GM23338 (cell line): ENCODE data around the gene RELN. TPM values are rescaled to one million over a fixed set of nuclear protein-coding genes. Genes with fewer than 3 reads are reported as not detected.

Source experiments
- ATAC-seq: fragments of 200-7000 bp; cut with Tn5 transposase; 3 replicates; pipeline ENCODE4 v1.9.1; 2020
- DNase-seq: peaks from one replicate; pipeline ENCODE4 v3.0.0-alpha.2; 2015; ENCODE audit warnings: low spot score
- H2AFZ ChIP-seq: fragments of 200-600 bp; sonication (generic); 2 replicates; pipeline ENCODE4 v1.8.0; 2016; ENCODE audit warnings: antibody characterized with exemption, mild to moderate bottlenecking, moderate library complexity
- H3F3A ChIP-seq: fragments of 200-600 bp; sonication (generic); replicated peaks from 2 replicates; pipeline ENCODE4 v1.8.0; 2017; ENCODE audit warnings: antibody characterized with exemption, mixed run types, low read depth
- H3K27ac ChIP-seq: fragments of 200-600 bp; sonication (generic); 2 replicates; pipeline ENCODE4 v1.6.1; 2016; ENCODE audit warnings: low read depth
- H3K27me3 ChIP-seq: fragments of 200-600 bp; sonication (generic); 2 replicates; pipeline ENCODE4 v1.8.0; 2016; ENCODE audit warnings: mild to moderate bottlenecking, mixed run types, moderate library complexity; ENCODE audit not compliant: insufficient read depth
- H3K36me3 ChIP-seq: fragments of 200-600 bp; sonication (generic); 2 replicates; pipeline ENCODE4 v1.8.0; 2016; ENCODE audit warnings: mild to moderate bottlenecking; ENCODE audit not compliant: insufficient read depth
- H3K4me1 ChIP-seq: fragments of 200-600 bp; sonication (generic); 2 replicates; pipeline ENCODE4 v1.8.0; 2016; ENCODE audit warnings: mild to moderate bottlenecking, moderate library complexity; ENCODE audit not compliant: insufficient read depth
- H3K4me2 ChIP-seq: fragments of 200-600 bp; sonication (generic); 2 replicates; pipeline ENCODE4 v1.7.1; 2017; ENCODE audit warnings: mixed run types
- H3K4me3 ChIP-seq: fragments of 200-600 bp; sonication (generic); 2 replicates; pipeline ENCODE4 v1.6.1; 2016; ENCODE audit warnings: mixed run types
- H3K79me2 ChIP-seq: fragments of 200-600 bp; sonication (generic); replicated peaks from 2 replicates; pipeline ENCODE4 v1.8.0; 2017; ENCODE audit warnings: mild to moderate bottlenecking; ENCODE audit not compliant: insufficient read depth
- H3K9me2 ChIP-seq: fragments of 200-600 bp; sonication (generic); 2 replicates; pipeline ENCODE4 v1.8.0; 2017; ENCODE audit not compliant: insufficient read depth
- H4K20me1 ChIP-seq: fragments of 200-600 bp; sonication (generic); replicated peaks from 2 replicates; pipeline ENCODE4 v1.8.0; 2017; ENCODE audit warnings: mild to moderate bottlenecking; ENCODE audit not compliant: insufficient read depth
- H3K27ac Mint-ChIP-seq: 2 replicates; pipeline ENCODE4 v1.8.0; 2020; ENCODE audit warnings: inconsistent platforms, mild to moderate bottlenecking, moderate library complexity, mixed read lengths
- H3K27me3 Mint-ChIP-seq: 3 replicates; pipeline ENCODE4 v1.8.0; 2022; ENCODE audit warnings: low read depth, mild to moderate bottlenecking, moderate library complexity, mixed read lengths, inconsistent platforms; ENCODE audit not compliant: insufficient read depth, poor library complexity
- H3K36me3 Mint-ChIP-seq: 3 replicates; pipeline ENCODE4 v1.8.0; 2021; ENCODE audit warnings: low read depth, mild to moderate bottlenecking, inconsistent platforms, moderate library complexity, mixed read lengths
- H3K4me1 Mint-ChIP-seq: 3 replicates; pipeline ENCODE4 v1.8.0; 2020; ENCODE audit warnings: mild to moderate bottlenecking, inconsistent platforms, mixed read lengths
- H3K4me3 Mint-ChIP-seq: 3 replicates; pipeline ENCODE4 v1.8.0; 2021; ENCODE audit warnings: moderate library complexity, mild to moderate bottlenecking, inconsistent platforms, mixed read lengths
- H3K9me3 Mint-ChIP-seq: 3 replicates; pipeline ENCODE4 v1.8.0; 2020; ENCODE audit warnings: moderate library complexity, mild to moderate bottlenecking, inconsistent platforms, mixed read lengths
- CREB1 ChIP-seq: fragments of 250-450 bp; sonication (Bioruptor Pico); IDR thresholded peaks from 2 replicates; pipeline ENCODE4 v1.5.0; 2020; ENCODE audit warnings: low read depth, mild to moderate bottlenecking, moderate library complexity
- CTCF ChIP-seq, 2 experiments: fragments of 200-600 bp in 1 of 2; sonication (generic) in 1 of 2; conservative IDR thresholded peaks; 2 replicates each; pipeline versions ENCODE4 v1.5.1 to v1.6.1; 2016 to 2017; ENCODE audit warnings: antibody characterized with exemption in 2 of 2, low read depth in 2 of 2, mild to moderate bottlenecking in 2 of 2, moderate library complexity in 1 of 2
- ETS1 ChIP-seq: IDR thresholded peaks from 2 replicates; pipeline ENCODE4 v1.6.1; 2016; ENCODE audit warnings: antibody characterized with exemption
- EZH2phosphoT487 ChIP-seq: fragments of 200-600 bp; sonication (generic); IDR thresholded peaks from one replicate; pipeline ENCODE4 v1.8.1; 2018; ENCODE audit warnings: antibody characterized with exemption; ENCODE audit not compliant: unreplicated experiment
- JUNB ChIP-seq: IDR thresholded peaks from one replicate; pipeline ENCODE4 v1.6.1; 2016; ENCODE audit warnings: antibody characterized with exemption; ENCODE audit not compliant: unreplicated experiment
- NANOG ChIP-seq: IDR thresholded peaks from 2 replicates; pipeline ENCODE4 v1.6.1; 2016; ENCODE audit warnings: antibody characterized with exemption, borderline replicate concordance
- STAT1 ChIP-seq: IDR thresholded peaks from one replicate; pipeline ENCODE4 v1.6.1; 2016; ENCODE audit warnings: antibody characterized with exemption; ENCODE audit not compliant: unreplicated experiment
- ZNF114 ChIP-seq: fragments of 250-450 bp; sonication (Bioruptor Pico); IDR thresholded peaks from 2 replicates; pipeline ENCODE4 v1.5.0; 2020; ENCODE audit warnings: mild to moderate bottlenecking, moderate library complexity
- ZNF331 ChIP-seq: fragments of 250-450 bp; sonication (Bioruptor Pico); IDR thresholded peaks from 2 replicates; pipeline ENCODE4 v1.5.0; 2020; ENCODE audit warnings: low read depth, mild to moderate bottlenecking, moderate library complexity
- polyA plus RNA-seq: library from polyadenylated mRNA; unstranded; fragments of >200 nt; fragmentation: Nextera tagmentation; extraction: Ambion mirVana; gene quantifications from 2 replicates; pipeline ENCODE4 v1.2.1, GENCODE V29; 2016
- total RNA-seq: library from RNA; depleted of rRNA; stranded (reverse); fragments of >200 nt; shearing (Covaris generic); gene quantifications from 2 replicates; pipeline ENCODE4 v1.2.3, GENCODE V29; 2014

Gene RELN
- total and polyA plus RNA-seq, 2 experiments from 2014 or later: 0.10 to 0.76 TPM

GRCh38 chr7:103593691-103594090 lies 395.8 kb downstream of the RELN start:
- Mint-ChIP-seq H3K27me3 (no peaks in the 10 kb centered on the region), H3K9me3 (no peaks in the 10 kb centered on the region), H3K4me3 (no peak overlapping the region), H3K36me3 (no peaks in the 10 kb centered on the region), H3K4me1 (0 out of 3 replicates have a peak, but pooled peaks cover 2% of the 10 kb centered on the region), H3K27ac (peak overlapping the region; percentile 24; the same call in 1 of the 2 replicates)
- no peaks in the 10 kb centered on the region for H3K9me2 ChIP-seq
- no peak for ATAC-seq
- no peaks in the 10 kb centered on the region for H3F3A ChIP-seq
- DNase-seq: no peak
- no peak overlapping the region for H3K4me3 ChIP-seq
- H4K20me1 ChIP-seq: no peaks in the 10 kb centered on the region
- TF ChIP-seq EZH2phosphoT487 (no peak), NANOG (no peak), JUNB (no peak), STAT1 (no peak), CREB1 (CRISPR knock-in tag) (no peak), CTCF (conservative IDR thresholded peaks at IDR 0.05; ENCODE audit: low read depth in 2 of 2) (no peak), ZNF331 (CRISPR knock-in tag) (no peak), ETS1 (no peak), ZNF114 (CRISPR knock-in tag) (no peak)
- H3K79me2 ChIP-seq: no peaks in the 10 kb centered on the region
- no peak overlapping the region for H3K4me2 ChIP-seq
- H2AFZ ChIP-seq: no peak overlapping the region
- H3K4me1 ChIP-seq: no peaks in the 10 kb centered on the region
- no peaks in the 10 kb centered on the region for H3K36me3 ChIP-seq
- no peaks in the 10 kb centered on the region for H3K27me3 ChIP-seq
- H3K27ac ChIP-seq: no peak overlapping the region

GRCh38 chr7:103592844-103593243 lies 396.6 kb downstream of the RELN start:
- H3K27me3 Mint-ChIP-seq: no peaks in the 10 kb centered on the region
- no peak for TF ChIP-seq CTCF (conservative IDR thresholded peaks at IDR 0.05; ENCODE audit: low read depth in 2 of 2)

More at GRCh38 chr7:103592844-103593243, 396.6 kb downstream of the RELN start:
- H3K4me3 ChIP-seq: no peak overlapping the region
- no peaks in the 10 kb centered on the region for H3K27me3 ChIP-seq
- DNase-seq: no peak
- H3K79me2 ChIP-seq: no peaks in the 10 kb centered on the region
- no peaks in the 10 kb centered on the region for H3K4me1 ChIP-seq
- no peaks in the 10 kb centered on the region for H3F3A ChIP-seq
- no peaks in the 10 kb centered on the region for H3K9me2 ChIP-seq
- H3K36me3 Mint-ChIP-seq: no peaks in the 10 kb centered on the region
- no peaks in the 10 kb centered on the region for H3K9me3 Mint-ChIP-seq
- H3K27ac ChIP-seq: no peak overlapping the region
- no peak for ATAC-seq
- H3K36me3 ChIP-seq: no peaks in the 10 kb centered on the region
- H3K27ac Mint-ChIP-seq: no peak overlapping the region
- no peak overlapping the region for H3K4me3 Mint-ChIP-seq
- no peaks in the 10 kb centered on the region for H4K20me1 ChIP-seq
- no peak overlapping the region for H3K4me2 ChIP-seq
- H2AFZ ChIP-seq: no peak overlapping the region
- H3K4me1 Mint-ChIP-seq: 0 out of 3 replicates have a peak, but pooled peaks cover 2% of the 10 kb centered on the region
